ENCODE measurements around the gene RPS19. TPM values are rescaled to one million over a fixed set of nuclear protein-coding genes. Genes with fewer than 3 reads are reported as not detected.

Gene RPS19
- total RNA-seq, 1 experiment from 2014 or later: 3,152 TPM

- TF ChIP-seq ZNF425 (CRISPR knock-in tag; conservative IDR thresholded peaks at IDR 0.05): no peak
- no peak for TF ChIP-seq PREB (CRISPR knock-in tag; IDR thresholded peaks at IDR 0.05; ENCODE audit: borderline replicate concordance)
- TF ChIP-seq ZNF317 (CRISPR knock-in tag; IDR thresholded peaks at IDR 0.05; ENCODE audit: borderline replicate concordance, low read depth): no peak
- TF ChIP-seq AR (CRISPR knock-in tag; IDR thresholded peaks at IDR 0.05): no peak
- TF ChIP-seq ATF1 (CRISPR knock-in tag; IDR thresholded peaks at IDR 0.05): no peak
- no peak for TF ChIP-seq ZNF423 (CRISPR knock-in tag; IDR thresholded peaks at IDR 0.05)
- no peak for TF ChIP-seq GTF2I (CRISPR knock-in tag; conservative IDR thresholded peaks at IDR 0.05)
- TF ChIP-seq NR3C1 (CRISPR knock-in tag; conservative IDR thresholded peaks at IDR 0.05; ENCODE audit: low read depth): no peak
- no peak for TF ChIP-seq MYBL2 (CRISPR knock-in tag; IDR thresholded peaks at IDR 0.05)
- TF ChIP-seq GABPB1 (CRISPR knock-in tag; IDR thresholded peaks at IDR 0.05): peak; percentile 78; the same call in 1 of the 2 replicates
- TF ChIP-seq ERG (CRISPR knock-in tag; IDR thresholded peaks at IDR 0.05): 0 out of 2 replicates have a peak, but pooled peaks have one; percentile 48
- peak; percentile 77 for TF ChIP-seq TEAD1 (CRISPR knock-in tag; IDR thresholded peaks at IDR 0.05)
- 0 out of 2 replicates have a peak, but pooled peaks have one; percentile 23 for TF ChIP-seq CTCF (IDR thresholded peaks at IDR 0.05)
- TF ChIP-seq OVOL2 (CRISPR knock-in tag; IDR thresholded peaks at IDR 0.05; ENCODE audit: borderline replicate concordance): no peak; the same call in 1 of the 2 replicates
- TF ChIP-seq NFATC4 (CRISPR knock-in tag; IDR thresholded peaks at IDR 0.05): no peak
- no peak for TF ChIP-seq SMAD3 (CRISPR knock-in tag; IDR thresholded peaks at IDR 0.05; ENCODE audit: borderline replicate concordance)
- peak; percentile 59; the same call in 1 of the 2 replicates for TF ChIP-seq ZMAT4 (CRISPR knock-in tag; IDR thresholded peaks at IDR 0.05)
- no peak for TF ChIP-seq ZNF671 (CRISPR knock-in tag; IDR thresholded peaks at IDR 0.05)
- 0 out of 2 replicates have a peak, but pooled peaks have one; percentile 44 for TF ChIP-seq PRDM15 (CRISPR knock-in tag; IDR thresholded peaks at IDR 0.05)
- no peak for TF ChIP-seq NR1H2 (CRISPR knock-in tag; IDR thresholded peaks at IDR 0.05)
- no peak for TF ChIP-seq TCF7 (CRISPR knock-in tag; IDR thresholded peaks at IDR 0.05; ENCODE audit: low read depth)
- peak; percentile 68; the same call in 1 of the 2 replicates for TF ChIP-seq FOXP1 (CRISPR knock-in tag; IDR thresholded peaks at IDR 0.05; ENCODE audit: borderline replicate concordance)
- no peak for TF ChIP-seq ATF3 (CRISPR knock-in tag; conservative IDR thresholded peaks at IDR 0.05)
- TF ChIP-seq NFYB (CRISPR knock-in tag; conservative IDR thresholded peaks at IDR 0.05; ENCODE audit: low read depth): no peak; the same call in 1 of the 2 replicates
- no peak for TF ChIP-seq FOXJ3 (CRISPR knock-in tag; IDR thresholded peaks at IDR 0.05; ENCODE audit: borderline replicate concordance)
Observed at GRCh38 chr19:41859618-41860418, at the start of gene RPS19 (continued).
